ENCODE measurements around the gene DNAAF5.

Gene DNAAF5

GRCh38 chr7:682810-683209 is 43.7 kb upstream of the DNAAF5 start:
- no peaks in the 10 kb centered on the region for H3K27me3 ChIP-seq (ENCODE audit: insufficient read depth, poor library complexity, severe bottlenecking)
- H3K4me1 ChIP-seq (ENCODE audit: insufficient read depth, poor library complexity, severe bottlenecking): no peaks in the 10 kb centered on the region
- no peak for ATAC-seq (ENCODE audit: low read depth)
- H3K36me3 ChIP-seq (ENCODE audit: low read depth): peaks cover 11% of the 10 kb centered on the region
- peaks cover 11% of the 10 kb centered on the region for H3K9me3 ChIP-seq (ENCODE audit: severe bottlenecking)
- no peak overlapping the region for H3K27ac ChIP-seq (ENCODE audit: poor library complexity, severe bottlenecking)
- no peak overlapping the region for H3K4me3 ChIP-seq (ENCODE audit: severe bottlenecking)
- DNase-seq (ENCODE audit: low spot score): peak; percentile 34
- no peak for TF ChIP-seq CTCF (IDR thresholded peaks at IDR 0.05; ENCODE audit: poor library complexity, severe bottlenecking)

- DNase-seq (ENCODE audit: low spot score) (peak; percentile 23), ATAC-seq (ENCODE audit: low read depth) (no peak)
- peaks cover 11% of the 10 kb centered on the region for H3K9me3 ChIP-seq (ENCODE audit: severe bottlenecking)
- no peak overlapping the region for H3K27ac ChIP-seq (ENCODE audit: poor library complexity, severe bottlenecking)
- no peak overlapping the region for H3K4me3 ChIP-seq (ENCODE audit: severe bottlenecking)
- no peaks in the 10 kb centered on the region for H3K4me1 ChIP-seq (ENCODE audit: insufficient read depth, poor library complexity, severe bottlenecking)
- no peaks in the 10 kb centered on the region for H3K27me3 ChIP-seq (ENCODE audit: insufficient read depth, poor library complexity, severe bottlenecking)
- no peak for TF ChIP-seq CTCF (IDR thresholded peaks at IDR 0.05; ENCODE audit: poor library complexity, severe bottlenecking)
- peaks cover 8% of the 10 kb centered on the region for H3K36me3 ChIP-seq (ENCODE audit: low read depth)
These were observed 42.8 kb upstream of the DNAAF5 start for GRCh38 chr7:683526-684205.

GRCh38 chr7:684416-684815 is 42.1 kb upstream of the DNAAF5 start:
- DNase-seq (ENCODE audit: low spot score) (peak; percentile 27), ATAC-seq (ENCODE audit: low read depth) (no peak)
- H3K4me3 ChIP-seq (ENCODE audit: severe bottlenecking): no peak overlapping the region
- no peaks in the 10 kb centered on the region for H3K4me1 ChIP-seq (ENCODE audit: insufficient read depth, poor library complexity, severe bottlenecking)
- H3K27ac ChIP-seq (ENCODE audit: poor library complexity, severe bottlenecking): no peak overlapping the region
- no peaks in the 10 kb centered on the region for H3K27me3 ChIP-seq (ENCODE audit: insufficient read depth, poor library complexity, severe bottlenecking)
- TF ChIP-seq CTCF (IDR thresholded peaks at IDR 0.05; ENCODE audit: poor library complexity, severe bottlenecking): no peak
- H3K36me3 ChIP-seq (ENCODE audit: low read depth): peaks cover 5% of the 10 kb centered on the region
- peaks cover 11% of the 10 kb centered on the region for H3K9me3 ChIP-seq (ENCODE audit: severe bottlenecking)

GRCh38 chr7:685540-685939 is 41.0 kb upstream of the DNAAF5 start:
- peaks cover 11% of the 10 kb centered on the region for H3K9me3 ChIP-seq (ENCODE audit: severe bottlenecking)
- no peaks in the 10 kb centered on the region for H3K27me3 ChIP-seq (ENCODE audit: insufficient read depth, poor library complexity, severe bottlenecking)
- H3K4me3 ChIP-seq (ENCODE audit: severe bottlenecking): no peak overlapping the region
- ATAC-seq (ENCODE audit: low read depth) (no peak), DNase-seq (ENCODE audit: low spot score) (no peak)
- peaks cover 3% of the 10 kb centered on the region; the same call in 1 of the 2 replicates for H3K36me3 ChIP-seq (ENCODE audit: low read depth)
- no peaks in the 10 kb centered on the region for H3K4me1 ChIP-seq (ENCODE audit: insufficient read depth, poor library complexity, severe bottlenecking)
- H3K27ac ChIP-seq (ENCODE audit: poor library complexity, severe bottlenecking): no peak overlapping the region
- TF ChIP-seq CTCF (IDR thresholded peaks at IDR 0.05; ENCODE audit: poor library complexity, severe bottlenecking): no peak

Data from RWPE2 (cell line).